ENCODE results near the gene MAF. TPM values are rescaled to one million over a fixed set of nuclear protein-coding genes. Genes with fewer than 3 reads are reported as not detected.

Gene MAF
- total RNA-seq, 2 donors from 2014 or later: 130 to 139 TPM

DNA sequence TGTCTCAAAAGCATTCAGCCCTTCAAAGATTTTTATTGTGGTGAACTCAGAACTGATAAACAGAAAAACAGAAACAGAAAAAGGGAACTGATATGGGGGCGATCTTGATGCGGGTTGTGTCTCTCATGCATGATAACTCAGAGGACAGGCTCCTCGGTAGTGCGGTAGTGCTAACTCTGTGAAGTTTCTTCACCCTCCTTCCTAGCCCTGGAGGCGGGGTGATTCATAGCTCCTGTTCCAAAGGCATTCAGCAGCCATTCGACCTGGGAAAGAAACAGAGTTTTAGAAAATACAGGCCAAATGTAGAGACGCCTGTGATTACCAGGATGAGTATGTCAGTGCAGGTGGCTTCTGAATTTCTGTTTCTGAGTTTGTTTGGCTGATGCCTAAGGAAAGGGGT is 5.5 kb upstream of the MAF start:
- H3K27ac Mint-ChIP-seq: peak overlapping the region; percentile 80
- no peaks in the 10 kb centered on the region for H3K9me3 ChIP-seq (ENCODE audit: control insufficient read depth, low read length, poor library complexity, severe bottlenecking)
- peaks cover 8% of the 10 kb centered on the region for H3K27me3 Mint-ChIP-seq
- peak overlapping the region; percentile 43 for H3K4me3 Mint-ChIP-seq
- H3K36me3 Mint-ChIP-seq (ENCODE audit: low read depth): no peaks in the 10 kb centered on the region
- ATAC-seq: peak; percentile 22
- H3K4me1 Mint-ChIP-seq: peaks cover 40% of the 10 kb centered on the region
- no peak for DNase-seq

GRCh38 chr16:79603055-79603454 is 2.5 kb upstream of the MAF start:
- ATAC-seq: no peak
- Mint-ChIP-seq H3K27me3 (no peaks in the 10 kb centered on the region), H3K4me3 (peak overlapping the region; percentile 97), H3K36me3 (ENCODE audit: low read depth) (peaks cover 10% of the 10 kb centered on the region), H3K27ac (peak overlapping the region; percentile 96), H3K4me1 (peaks cover 46% of the 10 kb centered on the region)
- no peak for DNase-seq
- no peaks in the 10 kb centered on the region for H3K9me3 ChIP-seq (ENCODE audit: control insufficient read depth, low read length, poor library complexity, severe bottlenecking)

DNA sequence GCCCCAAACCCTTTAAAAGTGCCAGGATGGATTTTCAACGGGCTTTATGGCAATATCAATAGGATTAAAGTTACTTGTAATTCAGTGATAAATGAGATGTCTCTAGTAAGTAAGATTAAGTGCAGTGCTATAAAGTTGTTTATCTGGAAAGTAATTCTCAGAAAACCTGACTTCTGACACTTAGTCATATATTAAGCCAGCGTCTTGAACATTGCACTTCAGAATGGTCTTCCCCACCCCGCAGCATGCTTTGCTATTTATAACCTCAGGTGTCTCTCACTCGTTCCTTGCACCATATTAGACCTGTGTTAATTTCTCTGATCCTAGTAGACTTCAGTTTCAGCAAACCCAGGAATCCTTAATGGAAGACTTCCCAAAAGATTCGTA is 2.1 kb upstream of the MAF start:
- DNase-seq: no peak
- H3K9me3 ChIP-seq (ENCODE audit: control insufficient read depth, low read length, poor library complexity, severe bottlenecking): no peaks in the 10 kb centered on the region
- Mint-ChIP-seq H3K27ac (peak overlapping the region; percentile 96), H3K36me3 (ENCODE audit: low read depth) (peaks cover 10% of the 10 kb centered on the region), H3K4me3 (peak overlapping the region; percentile 97), H3K27me3 (no peaks in the 10 kb centered on the region), H3K4me1 (peaks cover 45% of the 10 kb centered on the region)
- no peak for ATAC-seq

- no peaks in the 10 kb centered on the region for H3K27me3 Mint-ChIP-seq
- ATAC-seq (peak; percentile 11), DNase-seq (peak; percentile 73 to 87 (median 78))
- peak overlapping the region; percentile 97 for H3K4me3 Mint-ChIP-seq
- peaks cover 10% of the 10 kb centered on the region for H3K36me3 Mint-ChIP-seq (ENCODE audit: low read depth)
- H3K27ac Mint-ChIP-seq: peak overlapping the region; percentile 96
- peaks cover 43% of the 10 kb centered on the region for H3K4me1 Mint-ChIP-seq
- no peaks in the 10 kb centered on the region for H3K9me3 ChIP-seq (ENCODE audit: control insufficient read depth, low read length, poor library complexity, severe bottlenecking)
Observed at GRCh38 chr16:79601931-79602627, 1.5 kb upstream of the MAF start.

DNA sequence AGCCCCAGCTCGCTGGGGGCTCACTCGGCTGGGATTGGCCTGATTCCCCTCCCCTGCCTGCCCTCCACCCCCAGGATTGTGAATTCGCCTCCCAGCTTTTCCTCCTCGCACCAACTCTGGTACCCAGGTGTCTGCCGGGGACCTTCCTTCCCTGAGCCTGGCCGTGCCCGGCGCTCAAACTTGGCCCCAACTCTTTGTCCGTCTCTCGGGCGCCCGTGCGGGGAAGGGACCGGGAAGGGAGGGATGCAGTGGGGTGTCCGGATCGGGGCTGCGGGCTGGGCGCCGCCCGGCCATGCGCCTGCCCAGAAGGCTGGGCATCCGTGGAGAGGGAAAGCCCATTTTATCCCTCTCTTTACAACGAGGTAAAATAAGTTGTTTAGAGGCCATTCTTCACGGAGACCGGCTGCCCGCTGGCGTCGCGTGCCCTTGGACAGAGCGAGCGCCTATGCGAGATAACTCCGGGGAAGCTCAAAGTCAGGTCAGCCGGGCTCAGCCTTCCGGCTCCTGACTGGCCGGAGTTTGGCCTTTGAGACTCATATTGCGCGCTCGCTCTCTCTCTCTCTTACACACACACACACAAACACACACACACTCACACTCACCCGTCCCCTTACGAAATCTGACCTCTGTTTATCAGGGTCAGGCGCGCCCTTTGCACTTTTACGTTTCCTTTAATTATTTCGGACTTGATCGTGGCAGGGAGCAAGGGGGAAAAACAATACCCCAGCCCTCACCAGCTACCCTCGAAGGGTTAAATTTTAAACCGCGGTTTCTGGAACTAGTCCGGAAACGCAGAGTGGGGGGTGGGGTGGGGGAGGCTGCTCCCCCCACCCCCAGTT is 774 bp upstream of the MAF start:
- ATAC-seq (peak; percentile 20), DNase-seq (peak in 2 of 3 donors; percentile 37 to 39)
- Mint-ChIP-seq H3K4me1 (peaks cover 45% of the 10 kb centered on the region), H3K36me3 (ENCODE audit: low read depth) (peaks cover 10% of the 10 kb centered on the region), H3K27me3 (no peaks in the 10 kb centered on the region), H3K27ac (peak overlapping the region; percentile 96), H3K4me3 (peak overlapping the region; percentile 97)
- no peaks in the 10 kb centered on the region for H3K9me3 ChIP-seq (ENCODE audit: control insufficient read depth, low read length, poor library complexity, severe bottlenecking)

- DNase-seq (peak; percentile 38 to 52 (median 49)), ATAC-seq (peak; percentile 59)
- no peaks in the 10 kb centered on the region for H3K27me3 Mint-ChIP-seq
- H3K36me3 Mint-ChIP-seq (ENCODE audit: low read depth): peaks cover 13% of the 10 kb centered on the region
- peak overlapping the region; percentile 97 for H3K4me3 Mint-ChIP-seq
- no peaks in the 10 kb centered on the region for H3K9me3 ChIP-seq (ENCODE audit: control insufficient read depth, low read length, poor library complexity, severe bottlenecking)
- H3K27ac Mint-ChIP-seq: peak overlapping the region; percentile 96
- peaks cover 43% of the 10 kb centered on the region for H3K4me1 Mint-ChIP-seq
Observed at GRCh38 chr16:79599837-79600637, 500 bp downstream of the MAF start.

DNA sequence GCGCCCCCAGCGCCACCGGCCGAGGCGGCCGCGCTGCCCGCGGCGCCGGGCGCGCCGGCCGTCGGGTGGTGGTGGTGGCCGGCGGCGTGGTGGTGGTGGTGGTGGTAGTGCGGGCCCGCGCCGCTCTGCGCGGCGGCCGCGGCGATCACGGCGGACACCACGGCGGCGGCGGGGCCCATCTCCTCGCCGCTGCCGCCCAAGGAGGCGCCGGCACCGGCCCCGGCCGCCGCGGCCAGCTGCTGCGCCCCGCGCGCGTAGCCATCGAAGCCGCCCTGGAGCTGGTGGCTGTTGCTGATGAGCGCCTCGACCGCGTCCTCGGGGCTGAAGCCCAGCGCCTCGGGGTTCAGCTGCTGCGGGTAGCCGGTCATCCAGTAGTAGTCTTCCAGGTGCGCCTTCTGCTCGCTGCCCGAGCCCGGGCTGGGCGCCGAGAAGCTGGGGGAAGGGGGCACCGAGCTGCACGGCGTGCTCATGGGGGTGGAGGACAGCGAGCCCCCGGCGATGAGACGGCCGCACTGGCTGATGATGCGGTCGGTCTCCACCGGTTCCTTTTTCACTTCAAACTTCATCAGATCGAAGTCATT is 1.2 kb downstream of the MAF start:
- no peak for ATAC-seq
- Mint-ChIP-seq H3K27me3 (no peaks in the 10 kb centered on the region), H3K4me1 (peaks cover 46% of the 10 kb centered on the region)

GRCh38 chr16:79598348-79599181 is 2.0 kb downstream of the MAF start:
- no peak for ATAC-seq
- no peaks in the 10 kb centered on the region for H3K9me3 ChIP-seq (ENCODE audit: control insufficient read depth, low read length, poor library complexity, severe bottlenecking)
- Mint-ChIP-seq H3K36me3 (ENCODE audit: low read depth) (peaks cover 16% of the 10 kb centered on the region), H3K27ac (peak overlapping the region; percentile 96), H3K4me3 (peak overlapping the region; percentile 94), H3K27me3 (no peaks in the 10 kb centered on the region), H3K4me1 (peaks cover 46% of the 10 kb centered on the region)
- DNase-seq: peak in 2 of 3 donors; percentile 17 to 24

More for the DNA sequence above, 1.2 kb downstream of the MAF start:
- Mint-ChIP-seq H3K27ac (peak overlapping the region; percentile 96), H3K36me3 (ENCODE audit: low read depth) (peaks cover 16% of the 10 kb centered on the region), H3K4me3 (peak overlapping the region; percentile 97)
- H3K9me3 ChIP-seq (ENCODE audit: control insufficient read depth, low read length, poor library complexity, severe bottlenecking): no peaks in the 10 kb centered on the region
- DNase-seq: peak in 2 of 3 donors; percentile 15 to 16

GRCh38 chr16:79598063-79598347 is 2.5 kb downstream of the MAF start:
- Mint-ChIP-seq H3K36me3 (ENCODE audit: low read depth) (peaks cover 18% of the 10 kb centered on the region), H3K4me1 (peaks cover 50% of the 10 kb centered on the region), H3K27me3 (no peaks in the 10 kb centered on the region), H3K4me3 (peak overlapping the region; percentile 94), H3K27ac (peak overlapping the region; percentile 96)
- DNase-seq (no peak), ATAC-seq (no peak)
- H3K9me3 ChIP-seq (ENCODE audit: control insufficient read depth, low read length, poor library complexity, severe bottlenecking): no peaks in the 10 kb centered on the region

DNA sequence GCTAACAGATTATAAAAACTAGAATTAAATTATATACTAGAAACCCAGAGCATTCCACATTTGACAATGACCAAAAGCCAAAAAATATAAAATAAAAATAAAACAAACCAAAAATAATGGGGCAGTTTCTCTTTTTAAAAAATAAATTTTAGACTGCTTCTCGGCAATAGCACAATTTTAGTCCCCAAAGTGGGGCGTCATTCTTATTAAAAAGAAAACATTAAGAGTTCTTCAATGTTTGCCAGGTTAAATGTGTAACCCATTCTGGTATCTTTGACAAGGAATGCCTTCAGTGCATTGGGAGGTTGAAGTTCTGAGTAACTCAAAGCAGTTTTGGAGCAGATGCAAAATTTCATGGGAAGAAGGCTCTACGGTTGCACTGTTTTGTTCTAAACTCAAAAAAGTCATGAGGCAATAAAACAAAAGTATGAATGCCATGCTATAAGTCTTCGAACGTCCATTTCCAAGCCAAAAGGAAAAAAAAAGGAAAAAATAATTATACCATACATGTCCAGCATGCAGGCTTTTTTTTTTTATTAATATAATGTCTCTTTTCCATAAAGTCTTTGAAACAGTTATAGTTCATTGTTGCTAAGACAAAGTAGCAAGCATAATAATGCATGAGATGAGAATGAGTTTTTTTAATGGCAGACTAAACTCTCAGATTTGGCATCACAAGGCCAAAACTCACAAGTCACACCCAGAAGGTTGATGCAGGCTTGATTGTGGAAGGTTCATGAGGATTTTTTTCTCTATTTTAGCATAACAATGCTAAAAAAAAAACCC is 3.1 kb downstream of the MAF start:
- ATAC-seq (no peak), DNase-seq (no peak)
- H3K9me3 ChIP-seq (ENCODE audit: control insufficient read depth, low read length, poor library complexity, severe bottlenecking): no peaks in the 10 kb centered on the region
- Mint-ChIP-seq H3K27me3 (no peaks in the 10 kb centered on the region), H3K27ac (peak overlapping the region; percentile 96), H3K4me3 (peak overlapping the region; percentile 94), H3K4me1 (peaks cover 52% of the 10 kb centered on the region), H3K36me3 (ENCODE audit: low read depth) (peaks cover 18% of the 10 kb centered on the region)

DNA sequence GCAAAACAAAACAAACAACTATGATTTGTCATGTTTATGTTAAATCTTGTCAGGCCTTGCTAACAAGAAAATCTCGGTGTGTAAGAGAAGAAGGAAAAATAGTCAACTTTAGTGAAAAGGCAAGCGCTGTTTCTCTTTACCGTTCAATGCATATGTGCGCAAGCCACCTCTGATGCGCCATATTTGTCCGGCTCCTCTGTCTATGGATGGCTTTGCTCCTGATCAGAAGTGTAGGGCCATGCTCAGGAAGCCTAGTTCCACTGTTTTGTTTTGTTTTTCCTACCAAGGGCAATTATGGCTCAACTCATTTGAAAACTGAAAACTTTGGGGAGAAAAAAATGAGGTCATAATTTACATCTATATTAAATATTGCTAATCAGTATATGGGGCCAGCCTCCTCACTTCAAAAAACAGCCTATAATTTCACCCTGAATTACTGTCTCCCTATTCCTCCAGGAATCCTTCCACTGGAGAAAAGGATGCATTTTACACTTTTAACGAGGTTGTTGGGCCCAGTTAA is 4.5 kb downstream of the MAF start:
- peaks cover 18% of the 10 kb centered on the region for H3K36me3 Mint-ChIP-seq (ENCODE audit: low read depth)
- H3K4me1 Mint-ChIP-seq: peaks cover 56% of the 10 kb centered on the region
- H3K27me3 Mint-ChIP-seq: no peaks in the 10 kb centered on the region

More for the DNA sequence above, 4.5 kb downstream of the MAF start:
- Mint-ChIP-seq H3K4me3 (peak overlapping the region; percentile 91), H3K27ac (peak overlapping the region; percentile 96)
- H3K9me3 ChIP-seq (ENCODE audit: control insufficient read depth, low read length, poor library complexity, severe bottlenecking): no peaks in the 10 kb centered on the region
- DNase-seq: no peak
- ATAC-seq: no peak
